SK-N-SH (cell line): ENCODE results near the gene ZNF407. TPM values are rescaled to one million over a fixed set of nuclear protein-coding genes. Genes with fewer than 3 reads are reported as not detected.

Source experiments
- CTCF ChIA-PET: fragments of 300-600, 350-600 bp; formaldehyde crosslinking; extraction: SDS; loops from one replicate; lab custom pipeline; 2021; lab: Yijun Ruan, JAX
- POLR2A ChIA-PET: fragments of 350-600 bp; sonication (Branson Sonifier 250); formaldehyde crosslinking; extraction: SDS; loops from one replicate; lab custom pipeline; 2020; ENCODE audit warnings: antibody characterized with exemption, inconsistent platforms; lab: Yijun Ruan, JAX
- DNase-seq: peaks from one replicate; pipeline ENCODE4 v3.0.0; 2012
- H2AFZ ChIP-seq: fragments of 200-600 bp; sonication (generic); 2 replicates; pipeline ENCODE4 v1.8.1; 2016; ENCODE audit warnings: antibody characterized with exemption, mild to moderate bottlenecking, low read depth
- H3F3A ChIP-seq: fragments of 200-600 bp; sonication (generic); replicated peaks from 2 replicates; pipeline ENCODE3; 2016; ENCODE audit warnings: antibody characterized with exemption, mild to moderate bottlenecking; ENCODE audit not compliant: insufficient read depth
- H3K27ac ChIP-seq, 2 experiments: fragments of 200-500 bp in 1 of 2; fragments of 200-600 bp in 1 of 2; sonication (Bioruptor generic) in 1 of 2; sonication (generic), shearing (Covaris generic) in 1 of 2; 2 replicates each; pipeline versions ENCODE4 v1.5.1 to v1.6.1; 2014 to 2016; ENCODE audit warnings: low read depth in 2 of 2, inconsistent platforms in 1 of 2, low read length in 1 of 2, mild to moderate bottlenecking in 1 of 2, mixed read lengths in 1 of 2
- H3K27me3 ChIP-seq: fragments of 200-600 bp; sonication (generic), shearing (Covaris generic); 2 replicates; pipeline ENCODE4 v1.6.1; 2016; ENCODE audit warnings: mixed run types; ENCODE audit not compliant: insufficient read depth
- H3K36me3 ChIP-seq, 2 experiments: fragments of 200-500 bp in 1 of 2; fragments of 200-600 bp in 1 of 2; sonication (Bioruptor generic) in 1 of 2; sonication (generic) in 1 of 2; replicated peaks in 1 of 2; 2 replicates each; pipeline versions ENCODE3 to v1.5.1; 2014 to 2016; ENCODE audit warnings: low read length in 1 of 2, mild to moderate bottlenecking in 1 of 2; ENCODE audit not compliant: insufficient read depth in 2 of 2, control insufficient read depth in 1 of 2
- H3K4me1 ChIP-seq, 2 experiments: fragments of 200-500 bp in 1 of 2; fragments of 200-600 bp in 1 of 2; sonication (Bioruptor generic) in 1 of 2; sonication (generic), shearing (Covaris generic) in 1 of 2; 2 replicates each; pipeline versions ENCODE4 v1.5.1 to v1.6.1; 2014 to 2016; ENCODE audit warnings: low read depth in 1 of 2, low read length in 1 of 2, mixed run types in 1 of 2; ENCODE audit not compliant: insufficient read depth in 2 of 2, control insufficient read depth in 1 of 2
- H3K4me2 ChIP-seq: fragments of 200-600 bp; sonication (generic), shearing (Covaris generic); 2 replicates; pipeline ENCODE4 v1.6.1; 2017; ENCODE audit warnings: mixed run types
- H3K4me3 ChIP-seq, 2 experiments: fragments of 200-500 bp in 1 of 2; fragments of 200-600 bp in 1 of 2; sonication (Bioruptor generic) in 1 of 2; sonication (generic), shearing (Covaris generic) in 1 of 2; 2 replicates each; pipeline versions ENCODE4 v1.5.1 to v1.8.1; 2014 to 2016; ENCODE audit warnings: low read depth in 2 of 2, inconsistent platforms in 1 of 2, low read length in 1 of 2, mild to moderate bottlenecking in 1 of 2, mixed read lengths in 1 of 2, moderate library complexity in 1 of 2
- H3K79me2 ChIP-seq: fragments of 200-600 bp; sonication (generic); 2 replicates; pipeline ENCODE4 v1.8.1; 2017; ENCODE audit warnings: mild to moderate bottlenecking; ENCODE audit not compliant: insufficient read depth
- H3K9ac ChIP-seq: fragments of 200-600 bp; sonication (generic); 2 replicates; pipeline ENCODE4 v1.6.1; 2017; ENCODE audit warnings: mixed run types
- H3K9me2 ChIP-seq: fragments of 200-600 bp; sonication (generic); 2 replicates; pipeline ENCODE4 v1.6.1; 2017; ENCODE audit warnings: mixed run types
- H3K9me3 ChIP-seq: fragments of 200-600 bp; sonication (generic); 2 replicates; pipeline ENCODE4 v1.6.1; 2017; ENCODE audit warnings: mixed run types, mild to moderate bottlenecking, moderate library complexity
- H4K20me1 ChIP-seq: fragments of 200-600 bp; sonication (generic); 2 replicates; pipeline ENCODE4 v1.6.1; 2017; ENCODE audit warnings: mild to moderate bottlenecking, mixed run types; ENCODE audit not compliant: insufficient read depth
- FOXJ3 ChIP-seq: sonication (generic); formaldehyde crosslinking; IDR thresholded peaks from 2 replicates; pipeline ENCODE4 v1.5.1; 2020; ENCODE audit warnings: mild to moderate bottlenecking, missing genetic modification reagents
- FOXM1 ChIP-seq: IDR thresholded peaks from 2 replicates; pipeline ENCODE4 v1.4.0; 2012; ENCODE audit warnings: low read depth, mild to moderate bottlenecking
- MEF2A ChIP-seq: IDR thresholded peaks from 2 replicates; pipeline ENCODE4 v1.4.0; 2012; ENCODE audit warnings: low read depth, borderline replicate concordance
- NFIC ChIP-seq: IDR thresholded peaks from 2 replicates; pipeline ENCODE4 v1.4.0; 2012; ENCODE audit warnings: borderline replicate concordance
- POLR2AphosphoS5 ChIP-seq: IDR thresholded peaks from 2 replicates; pipeline ENCODE4 v1.6.1; 2012; ENCODE audit warnings: low read depth, low read length
- SIN3A ChIP-seq: IDR thresholded peaks from 2 replicates; pipeline ENCODE4 v1.6.1; 2012; ENCODE audit warnings: low read depth, mild to moderate bottlenecking, low read length, moderate library complexity, borderline replicate concordance
- WGBS: methylation state at CpG from one replicate; pipeline ENCODE4 v1.1.6; 2017; ENCODE audit warnings: low lambda C conversion rate; 5-methylcytosine and 5-hydroxymethylcytosine counted together
- polyA plus RNA-seq, 3 experiments: library from polyadenylated mRNA; depleted of rRNA; stranded (reverse); fragments of >200 nt; gene quantifications; 2 replicates each; pipeline ENCODE4 v1.2.3, GENCODE V29; 2012
- TF ChIP-seq, protein P1 (sequence below): fragments of 150-350 bp; IDR thresholded peaks from 2 replicates; pipeline ENCODE4 v1.6.1; 2016; ENCODE audit warnings: mild to moderate bottlenecking, low read depth, low read length
- TF ChIP-seq, protein P2 (sequence below): IDR thresholded peaks from 2 replicates; pipeline ENCODE4 v1.4.0; 2012; ENCODE audit warnings: low read depth
- TF ChIP-seq, protein P3 (sequence below): IDR thresholded peaks from 2 replicates; pipeline ENCODE4 v1.4.0; 2012; ENCODE audit warnings: low read depth, borderline replicate concordance
- TF ChIP-seq, protein P4 (sequence below): IDR thresholded peaks from 2 replicates; pipeline ENCODE4 v1.6.1; 2012; ENCODE audit warnings: mild to moderate bottlenecking, low read depth, low read length, moderate library complexity

The ZNF407 gene
- polyA plus RNA-seq, 1 of the 3 experiments (the other 2 are of a cell fraction): 2.6 TPM

DNA sequence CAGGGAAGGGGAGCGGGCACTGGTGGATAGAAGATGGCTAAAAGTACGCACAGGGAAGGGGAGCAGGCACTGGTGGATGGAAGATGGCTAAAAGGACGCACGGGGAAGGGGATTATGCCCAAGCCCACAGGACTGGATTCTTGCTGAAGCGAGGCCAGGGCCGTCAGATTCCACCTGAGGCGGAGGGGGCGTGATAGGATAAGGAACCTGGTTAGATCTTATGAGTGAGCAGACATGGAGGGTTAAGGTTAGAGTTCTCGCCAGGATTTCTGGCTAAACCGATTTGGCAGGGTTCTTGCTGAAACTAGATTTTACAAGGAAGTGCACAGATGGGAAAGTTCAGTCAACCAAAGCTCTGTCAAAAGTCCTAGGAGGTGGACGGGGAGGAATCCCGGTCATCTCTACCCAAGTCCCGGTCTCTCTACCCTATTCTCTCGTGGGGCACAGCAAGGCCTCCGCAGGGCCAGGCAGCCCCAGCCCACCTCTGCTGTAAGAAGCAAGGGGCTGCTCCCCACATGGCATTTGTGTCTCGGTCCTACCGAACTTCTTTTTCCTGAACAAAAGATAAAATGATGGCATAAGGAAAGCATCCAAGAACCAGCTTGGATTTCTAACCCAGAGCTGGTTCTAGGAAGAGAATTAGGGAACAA, 470.5 kb downstream of the ZNF407 start (continued):
- TF ChIP-seq, protein P1, sequence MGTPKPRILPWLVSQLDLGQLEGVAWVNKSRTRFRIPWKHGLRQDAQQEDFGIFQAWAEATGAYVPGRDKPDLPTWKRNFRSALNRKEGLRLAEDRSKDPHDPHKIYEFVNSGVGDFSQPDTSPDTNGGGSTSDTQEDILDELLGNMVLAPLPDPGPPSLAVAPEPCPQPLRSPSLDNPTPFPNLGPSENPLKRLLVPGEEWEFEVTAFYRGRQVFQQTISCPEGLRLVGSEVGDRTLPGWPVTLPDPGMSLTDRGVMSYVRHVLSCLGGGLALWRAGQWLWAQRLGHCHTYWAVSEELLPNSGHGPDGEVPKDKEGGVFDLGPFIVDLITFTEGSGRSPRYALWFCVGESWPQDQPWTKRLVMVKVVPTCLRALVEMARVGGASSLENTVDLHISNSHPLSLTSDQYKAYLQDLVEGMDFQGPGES: no peak
- TF ChIP-seq, protein P2, sequence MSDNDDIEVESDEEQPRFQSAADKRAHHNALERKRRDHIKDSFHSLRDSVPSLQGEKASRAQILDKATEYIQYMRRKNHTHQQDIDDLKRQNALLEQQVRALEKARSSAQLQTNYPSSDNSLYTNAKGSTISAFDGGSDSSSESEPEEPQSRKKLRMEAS: no peak

DNA sequence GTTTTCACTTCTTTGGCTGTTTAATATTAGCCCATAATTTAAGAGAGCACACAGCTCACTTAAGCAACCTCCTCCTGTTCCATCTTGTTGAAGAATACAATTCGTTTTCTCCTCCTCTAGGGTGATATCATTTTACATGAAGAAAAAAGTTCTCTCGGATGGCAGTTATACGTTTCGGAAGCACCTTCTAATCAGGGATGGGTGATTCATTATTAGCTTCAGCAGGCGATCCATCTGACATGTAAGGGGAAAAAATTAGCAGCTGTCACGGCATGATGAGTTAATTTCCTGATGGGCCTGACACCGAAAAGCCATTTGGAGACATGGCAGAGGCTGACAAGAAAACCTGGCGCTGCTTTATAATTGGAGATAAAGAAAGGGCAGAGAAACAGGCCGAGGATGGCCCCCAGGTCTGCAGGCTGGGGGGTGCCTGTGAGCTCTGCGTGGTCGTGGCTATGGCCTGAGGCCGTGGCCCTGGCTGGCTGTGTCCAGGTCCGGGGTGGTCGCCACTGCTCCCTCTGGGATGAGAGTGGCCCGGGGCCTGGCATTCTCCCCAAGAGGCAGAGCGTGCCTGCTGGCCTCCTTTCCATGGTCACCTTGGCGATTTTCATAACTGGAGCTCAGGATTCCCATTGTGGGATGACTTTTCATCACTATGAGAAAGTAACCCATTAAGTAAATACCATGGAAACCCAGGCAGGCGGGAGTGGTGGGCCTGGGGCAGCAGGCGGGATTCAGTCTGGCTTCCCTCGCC, 471.2 kb downstream of the ZNF407 start:
- Histone ChIP-seq H4K20me1 (no peaks in the 10 kb centered on the region), H3K9me3 (no peaks in the 10 kb centered on the region), H3K27me3 (no peaks in the 10 kb centered on the region), H3K36me3 (no peaks in the 10 kb centered on the region), H3K79me2 (no peaks in the 10 kb centered on the region), H3K4me1 (peaks cover 10 to 17% of the 10 kb centered on the region in 2 experiments; a peak in 2 of 4 replicates), H3K4me3 (no peak overlapping the region), H2AFZ (no peak overlapping the region), H3K4me2 (no peak overlapping the region), H3K9ac (no peak overlapping the region), H3F3A (peaks cover 4% of the 10 kb centered on the region), H3K27ac (no peak overlapping the region), H3K9me2 (no peaks in the 10 kb centered on the region)
- ChIA-PET POLR2A (no interaction called here), CTCF (interaction anchor here (0.7 kb wide), 1 partner anchor 27 kb away, joined by 3 read pairs; no protein-coding TSS in a partner anchor)
- no peak for TF ChIP-seq POLR2AphosphoS5
- TF ChIP-seq MEF2A: no peak
- TF ChIP-seq, protein P3, sequence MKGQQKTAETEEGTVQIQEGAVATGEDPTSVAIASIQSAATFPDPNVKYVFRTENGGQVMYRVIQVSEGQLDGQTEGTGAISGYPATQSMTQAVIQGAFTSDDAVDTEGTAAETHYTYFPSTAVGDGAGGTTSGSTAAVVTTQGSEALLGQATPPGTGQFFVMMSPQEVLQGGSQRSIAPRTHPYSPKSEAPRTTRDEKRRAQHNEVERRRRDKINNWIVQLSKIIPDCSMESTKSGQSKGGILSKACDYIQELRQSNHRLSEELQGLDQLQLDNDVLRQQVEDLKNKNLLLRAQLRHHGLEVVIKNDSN: no peak
- no peak for TF ChIP-seq FOXJ3 (CRISPR knock-in tag)
- TF ChIP-seq, protein P4, sequence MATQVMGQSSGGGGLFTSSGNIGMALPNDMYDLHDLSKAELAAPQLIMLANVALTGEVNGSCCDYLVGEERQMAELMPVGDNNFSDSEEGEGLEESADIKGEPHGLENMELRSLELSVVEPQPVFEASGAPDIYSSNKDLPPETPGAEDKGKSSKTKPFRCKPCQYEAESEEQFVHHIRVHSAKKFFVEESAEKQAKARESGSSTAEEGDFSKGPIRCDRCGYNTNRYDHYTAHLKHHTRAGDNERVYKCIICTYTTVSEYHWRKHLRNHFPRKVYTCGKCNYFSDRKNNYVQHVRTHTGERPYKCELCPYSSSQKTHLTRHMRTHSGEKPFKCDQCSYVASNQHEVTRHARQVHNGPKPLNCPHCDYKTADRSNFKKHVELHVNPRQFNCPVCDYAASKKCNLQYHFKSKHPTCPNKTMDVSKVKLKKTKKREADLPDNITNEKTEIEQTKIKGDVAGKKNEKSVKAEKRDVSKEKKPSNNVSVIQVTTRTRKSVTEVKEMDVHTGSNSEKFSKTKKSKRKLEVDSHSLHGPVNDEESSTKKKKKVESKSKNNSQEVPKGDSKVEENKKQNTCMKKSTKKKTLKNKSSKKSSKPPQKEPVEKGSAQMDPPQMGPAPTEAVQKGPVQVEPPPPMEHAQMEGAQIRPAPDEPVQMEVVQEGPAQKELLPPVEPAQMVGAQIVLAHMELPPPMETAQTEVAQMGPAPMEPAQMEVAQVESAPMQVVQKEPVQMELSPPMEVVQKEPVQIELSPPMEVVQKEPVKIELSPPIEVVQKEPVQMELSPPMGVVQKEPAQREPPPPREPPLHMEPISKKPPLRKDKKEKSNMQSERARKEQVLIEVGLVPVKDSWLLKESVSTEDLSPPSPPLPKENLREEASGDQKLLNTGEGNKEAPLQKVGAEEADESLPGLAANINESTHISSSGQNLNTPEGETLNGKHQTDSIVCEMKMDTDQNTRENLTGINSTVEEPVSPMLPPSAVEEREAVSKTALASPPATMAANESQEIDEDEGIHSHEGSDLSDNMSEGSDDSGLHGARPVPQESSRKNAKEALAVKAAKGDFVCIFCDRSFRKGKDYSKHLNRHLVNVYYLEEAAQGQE: no peak
- TF ChIP-seq NFIC: no peak
- no peak for TF ChIP-seq SIN3A
- no peak for TF ChIP-seq FOXM1
- TF ChIP-seq, protein P2: no peak
- 93% methylated on average over 11 of the region's 20 CpGs for WGBS
- DNase-seq: no peak
